OCI-LY3 (cell line): ENCODE measurements around the gene POTEC.
"Not testable (repeated sequence)": the region's sequence is repeated elsewhere in the genome, so short reads cannot be mapped to it uniquely, and the experiment has no call there.

Source experiments
- EZH2phosphoT487 ChIP-seq: fragments of 200-600 bp; shearing (Covaris generic); IDR thresholded peaks from 2 replicates; pipeline ENCODE4 v1.6.1; 2018; ENCODE audit warnings: antibody characterized with exemption, mixed run types, low read depth
- TF ChIP-seq, protein P1 (sequence below): fragments of 200-600, 300-600 bp; sonication (generic); IDR thresholded peaks from 2 replicates; pipeline ENCODE4 v1.5.1; 2014; ENCODE audit warnings: antibody characterized with exemption, low read length, low read depth

DNA sequence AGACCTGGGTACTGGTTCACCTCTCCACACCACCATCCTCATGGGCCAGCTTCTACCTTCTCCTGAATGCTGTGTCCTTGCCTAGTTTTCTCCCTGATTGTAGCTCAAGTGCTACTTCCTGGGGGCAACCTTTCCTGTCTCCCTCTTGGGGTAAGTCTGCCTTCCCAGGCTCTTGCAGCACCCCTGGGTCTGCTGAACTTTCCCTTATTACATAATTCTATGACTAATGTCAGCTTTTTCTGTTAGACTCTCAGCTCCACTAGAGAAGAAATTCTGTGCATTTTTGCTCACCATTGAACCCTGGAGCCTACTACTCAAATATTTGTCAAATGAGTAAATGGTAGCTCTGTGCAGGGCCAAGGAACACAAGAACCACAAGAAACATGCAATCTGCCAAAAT lies 73.4 kb downstream of the POTEC start:
- TF ChIP-seq, protein P1, sequence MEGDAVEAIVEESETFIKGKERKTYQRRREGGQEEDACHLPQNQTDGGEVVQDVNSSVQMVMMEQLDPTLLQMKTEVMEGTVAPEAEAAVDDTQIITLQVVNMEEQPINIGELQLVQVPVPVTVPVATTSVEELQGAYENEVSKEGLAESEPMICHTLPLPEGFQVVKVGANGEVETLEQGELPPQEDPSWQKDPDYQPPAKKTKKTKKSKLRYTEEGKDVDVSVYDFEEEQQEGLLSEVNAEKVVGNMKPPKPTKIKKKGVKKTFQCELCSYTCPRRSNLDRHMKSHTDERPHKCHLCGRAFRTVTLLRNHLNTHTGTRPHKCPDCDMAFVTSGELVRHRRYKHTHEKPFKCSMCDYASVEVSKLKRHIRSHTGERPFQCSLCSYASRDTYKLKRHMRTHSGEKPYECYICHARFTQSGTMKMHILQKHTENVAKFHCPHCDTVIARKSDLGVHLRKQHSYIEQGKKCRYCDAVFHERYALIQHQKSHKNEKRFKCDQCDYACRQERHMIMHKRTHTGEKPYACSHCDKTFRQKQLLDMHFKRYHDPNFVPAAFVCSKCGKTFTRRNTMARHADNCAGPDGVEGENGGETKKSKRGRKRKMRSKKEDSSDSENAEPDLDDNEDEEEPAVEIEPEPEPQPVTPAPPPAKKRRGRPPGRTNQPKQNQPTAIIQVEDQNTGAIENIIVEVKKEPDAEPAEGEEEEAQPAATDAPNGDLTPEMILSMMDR = not testable (repeated sequence)
- not testable (repeated sequence) for TF ChIP-seq EZH2phosphoT487
